GM13976 (cell line): ENCODE data around the gene SBSN.

ENCODE experiments used
- DNase-seq: peaks from one replicate; pipeline ENCODE4 v3.0.0; 2012; ENCODE audit warnings: low spot score
- in situ Hi-C: fragments of 300-500 bp; cut with MboI; formaldehyde crosslinking; loops from one replicate; pipeline ENCODE4 v1.12.0; 2022; ENCODE audit warnings: low sequenced_read_pairs, mixed read lengths, inconsistent platforms; ENCODE audit not compliant: unreplicated experiment
- TF ChIP-seq, protein P1 (sequence below): IDR thresholded peaks from 2 replicates; pipeline ENCODE4 v1.5.1; 2012; ENCODE audit warnings: borderline replicate concordance, mild to moderate bottlenecking; ENCODE audit not compliant: insufficient read depth; ENCODE audit errors: extremely low read depth, missing control alignments, control extremely low read depth

The SBSN gene

DNA sequence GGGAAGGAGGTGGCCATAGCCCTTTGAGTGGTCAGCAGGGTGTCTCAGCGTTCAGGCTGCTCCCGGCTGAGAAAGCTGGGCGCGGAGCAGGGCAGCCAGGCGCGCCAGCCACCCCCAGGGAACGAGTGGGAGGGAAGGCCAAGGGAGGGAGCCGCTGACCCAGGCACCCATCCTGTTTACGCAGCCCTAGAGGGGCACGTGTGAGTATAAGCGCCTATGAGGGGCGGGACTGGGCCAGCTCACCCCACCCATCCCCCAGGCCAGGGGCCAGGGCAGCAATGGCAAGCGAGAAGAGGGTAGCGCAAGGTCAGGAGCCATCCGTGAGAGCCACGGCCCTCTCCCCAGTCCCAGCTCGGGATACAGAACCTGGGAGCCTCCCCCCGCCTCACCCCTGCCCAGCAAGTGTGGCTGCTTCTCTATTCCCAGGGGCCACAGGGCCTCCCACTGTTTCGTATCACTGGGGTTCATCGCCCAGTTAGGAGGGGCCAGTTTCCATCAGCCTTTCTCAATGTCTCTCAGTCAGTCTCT lies 13.8 kb downstream of the SBSN start:
- no peak for DNase-seq
- TF ChIP-seq, protein P1, sequence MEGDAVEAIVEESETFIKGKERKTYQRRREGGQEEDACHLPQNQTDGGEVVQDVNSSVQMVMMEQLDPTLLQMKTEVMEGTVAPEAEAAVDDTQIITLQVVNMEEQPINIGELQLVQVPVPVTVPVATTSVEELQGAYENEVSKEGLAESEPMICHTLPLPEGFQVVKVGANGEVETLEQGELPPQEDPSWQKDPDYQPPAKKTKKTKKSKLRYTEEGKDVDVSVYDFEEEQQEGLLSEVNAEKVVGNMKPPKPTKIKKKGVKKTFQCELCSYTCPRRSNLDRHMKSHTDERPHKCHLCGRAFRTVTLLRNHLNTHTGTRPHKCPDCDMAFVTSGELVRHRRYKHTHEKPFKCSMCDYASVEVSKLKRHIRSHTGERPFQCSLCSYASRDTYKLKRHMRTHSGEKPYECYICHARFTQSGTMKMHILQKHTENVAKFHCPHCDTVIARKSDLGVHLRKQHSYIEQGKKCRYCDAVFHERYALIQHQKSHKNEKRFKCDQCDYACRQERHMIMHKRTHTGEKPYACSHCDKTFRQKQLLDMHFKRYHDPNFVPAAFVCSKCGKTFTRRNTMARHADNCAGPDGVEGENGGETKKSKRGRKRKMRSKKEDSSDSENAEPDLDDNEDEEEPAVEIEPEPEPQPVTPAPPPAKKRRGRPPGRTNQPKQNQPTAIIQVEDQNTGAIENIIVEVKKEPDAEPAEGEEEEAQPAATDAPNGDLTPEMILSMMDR: no peak
- in situ Hi-C loops: no loop called here

DNA sequence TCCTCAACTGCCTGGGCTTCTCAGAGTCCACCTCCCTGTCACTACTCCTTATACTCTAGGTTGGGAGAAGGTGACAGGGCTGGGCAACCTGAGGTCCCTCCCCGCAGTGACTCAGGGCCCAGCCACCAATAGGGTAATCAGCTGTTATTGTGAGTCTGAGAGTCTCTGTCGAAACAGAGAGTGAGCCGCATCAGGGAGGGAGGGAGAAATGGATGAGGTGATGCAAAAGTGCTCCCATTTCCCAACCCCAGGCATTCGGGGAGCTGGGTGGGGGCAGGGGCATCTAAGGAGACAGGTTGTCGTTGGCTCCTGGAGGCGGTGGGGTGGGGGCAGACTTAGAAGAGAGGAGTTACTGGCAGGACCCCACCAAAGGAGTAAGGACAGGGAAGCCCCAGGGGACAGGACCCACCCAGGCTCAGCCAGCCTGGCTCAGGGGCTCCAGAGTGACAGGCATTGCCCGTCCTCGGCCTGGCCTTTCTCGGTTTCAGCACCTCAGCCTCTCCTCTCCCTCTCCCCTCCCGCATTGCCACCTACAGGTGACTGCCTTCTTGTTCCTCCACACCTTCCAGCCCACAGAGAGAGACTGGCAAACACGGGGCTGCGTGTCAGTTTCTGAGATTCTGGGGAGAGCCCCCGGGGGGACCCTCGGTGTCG lies 14.4 kb downstream of the SBSN start, which contains the start of gene DMKN:
Gene DMKN (minus strand): TSS at position 22 of the 654 bp plus-strand sequence. CDS start 174 bp downstream, outside the sequence.
- TF ChIP-seq, protein P1: no peak
- in situ Hi-C loops: no loop called here
- DNase-seq: no peak

DNA sequence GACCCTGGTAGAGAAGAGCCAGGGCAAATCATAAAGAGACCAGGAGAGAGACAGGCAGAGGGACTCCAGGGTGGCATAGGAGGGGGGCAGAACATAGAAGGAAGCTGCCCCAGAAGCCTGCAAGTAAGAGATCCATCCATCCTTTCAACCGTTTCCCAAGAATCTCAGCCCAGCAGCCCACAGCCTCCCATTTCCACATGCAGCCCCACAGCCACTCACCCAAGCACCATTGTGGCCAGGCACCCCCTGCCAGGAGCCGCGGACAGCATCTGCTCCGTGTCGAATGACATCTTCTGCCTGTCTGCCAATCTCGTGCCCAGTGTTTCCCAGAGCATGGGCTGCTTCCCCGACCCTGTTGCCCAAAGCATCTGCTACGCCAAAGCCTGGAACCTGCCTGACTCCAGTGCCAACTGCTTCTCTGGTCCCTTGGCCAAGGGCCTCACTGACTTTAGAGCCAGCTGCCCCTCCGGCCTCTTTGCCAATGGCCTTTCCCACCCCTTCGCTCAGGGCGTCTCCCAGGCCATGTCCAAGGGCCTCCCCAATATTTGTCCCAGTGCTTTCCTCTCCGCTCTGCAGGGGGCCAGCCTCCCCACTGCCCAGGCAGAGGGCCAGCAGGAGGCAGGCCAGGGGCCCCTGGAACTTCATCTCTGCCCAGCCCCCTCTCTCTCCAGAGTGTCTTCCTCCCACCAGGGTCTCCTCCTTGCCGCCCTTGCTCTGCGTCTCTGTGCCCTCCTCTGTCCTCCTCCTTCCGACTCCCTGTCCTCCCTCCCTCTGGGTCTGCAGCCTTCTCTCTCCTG lies 15.1 kb downstream of the SBSN start:
- DNase-seq: no peak
- TF ChIP-seq, protein P1: no peak
- in situ Hi-C loops: no loop called here

DNA sequence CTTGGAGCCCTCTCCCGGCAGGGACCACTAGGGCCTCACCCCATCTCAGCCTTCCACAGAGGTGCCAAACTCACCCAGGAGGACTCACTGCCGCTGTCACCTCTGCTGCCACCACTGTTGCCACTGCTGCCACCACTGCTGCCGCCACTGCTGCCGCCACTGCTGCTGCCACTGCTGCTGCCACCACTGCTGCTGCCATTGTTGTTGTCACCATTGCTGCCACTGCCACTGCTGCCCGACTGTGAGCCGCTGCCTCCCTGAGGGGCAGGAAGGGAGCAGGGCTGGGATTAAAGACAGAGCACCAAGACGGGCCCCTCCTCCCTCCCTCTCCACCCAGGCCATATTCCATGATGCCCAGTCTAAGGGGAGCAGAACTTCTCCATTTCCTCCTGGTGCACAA lies 16.8 kb downstream of the SBSN start:
- DNase-seq: no peak
- TF ChIP-seq, protein P1: no peak
- in situ Hi-C loops: no loop called here

DNA sequence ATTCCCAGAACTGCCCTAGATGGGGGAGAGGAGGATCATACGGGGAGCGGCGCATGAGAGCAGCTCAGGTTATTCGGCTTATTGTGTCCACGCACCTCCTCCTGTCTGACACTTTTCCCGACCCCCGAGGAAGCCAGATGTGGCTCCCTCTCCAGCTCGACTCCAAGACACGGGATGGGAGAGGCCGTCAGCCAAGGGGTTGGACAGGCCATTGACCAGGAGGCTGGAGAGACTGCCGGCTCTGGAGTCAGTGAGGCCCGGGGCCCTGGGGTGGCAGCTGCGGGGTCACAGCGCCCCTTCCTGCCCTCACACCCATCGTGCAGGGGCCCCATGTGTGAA lies 17.5 kb downstream of the SBSN start:
- TF ChIP-seq, protein P1: no peak
- in situ Hi-C loops: no loop called here
- DNase-seq: no peak

DNA sequence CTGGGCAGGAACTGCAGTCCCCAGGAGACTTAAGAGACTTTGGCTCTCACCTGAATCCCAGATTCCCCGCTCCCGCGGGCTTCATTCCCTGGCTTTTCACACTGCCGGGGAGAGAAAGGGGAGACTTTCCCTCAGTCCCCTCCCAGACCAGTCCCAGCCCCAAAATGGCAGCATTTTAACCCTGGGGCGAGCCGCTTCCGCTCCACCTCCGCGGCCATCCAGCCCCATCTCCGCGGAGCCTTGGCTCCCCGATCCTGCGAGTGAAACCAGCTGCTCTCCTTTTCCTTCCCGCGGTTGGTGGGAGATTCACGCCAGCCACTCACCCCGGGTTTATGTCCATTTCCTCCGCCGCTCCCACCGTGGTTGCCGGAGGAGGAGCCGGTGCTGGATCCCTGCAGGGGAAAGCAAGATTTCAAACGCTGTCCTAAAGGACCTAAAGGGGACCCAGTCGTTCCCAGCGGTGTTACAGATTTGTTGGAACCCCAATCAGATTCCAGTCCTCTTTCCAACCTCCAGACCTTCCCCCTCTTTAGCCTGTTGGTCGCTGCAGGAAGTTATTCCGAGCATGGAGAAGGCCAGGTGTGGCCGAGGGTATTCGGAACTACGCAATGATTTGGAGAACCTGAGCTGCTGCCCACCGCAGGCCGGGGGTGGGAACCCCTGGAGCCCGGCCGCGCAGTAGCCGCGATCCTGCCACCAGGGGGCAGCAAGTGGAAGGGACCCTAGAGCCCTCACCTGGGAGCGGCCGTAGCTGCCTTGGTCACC lies 18.1 kb downstream of the SBSN start:
- in situ Hi-C loops: no loop called here
- peak; percentile 94 for DNase-seq
- TF ChIP-seq, protein P1: peak; percentile 96
